MM.1S (cell line): ENCODE results near the gene RAB42.
A peak's percentile ranks its signal among the peaks of the same experiment; 100 is the strongest.
"Not testable (repeated sequence)": the region's sequence is repeated elsewhere in the genome, so short reads cannot be mapped to it uniquely, and the experiment has no call there.

Source experiments
- DNase-seq: peaks from one replicate; pipeline ENCODE4 v3.0.0-alpha.2; 2015
- H2AFZ ChIP-seq: fragments of 300-600 bp; sonication (generic); 2 replicates; pipeline ENCODE4 v1.6.0; 2016; ENCODE audit warnings: antibody characterized with exemption, low read length
- H3F3A ChIP-seq: fragments of 300-600 bp; sonication (generic); 2 replicates; pipeline ENCODE4 v1.6.1; 2016; ENCODE audit warnings: mild to moderate bottlenecking, antibody characterized with exemption, low read length, moderate library complexity, mixed read lengths; ENCODE audit not compliant: insufficient read depth
- H3K27ac ChIP-seq: fragments of 300-600 bp; sonication (generic); 2 replicates; pipeline ENCODE4 v1.5.1; 2016; ENCODE audit warnings: mild to moderate bottlenecking, low read length
- H3K27me3 ChIP-seq: fragments of 300-600 bp; sonication (generic); replicated peaks from 2 replicates; pipeline ENCODE4 v1.6.0; 2016; ENCODE audit warnings: low read length; ENCODE audit not compliant: insufficient read depth
- H3K36me3 ChIP-seq: fragments of 300-600 bp; sonication (generic); replicated peaks from 2 replicates; pipeline ENCODE4 v1.6.1; 2016; ENCODE audit warnings: mild to moderate bottlenecking, low read length, mixed read lengths; ENCODE audit not compliant: insufficient read depth
- H3K4me1 ChIP-seq: fragments of 300-600 bp; sonication (generic); 2 replicates; pipeline ENCODE4 v1.6.1; 2016; ENCODE audit warnings: low read length, mixed read lengths
- H3K4me2 ChIP-seq: fragments of 300-600 bp; sonication (generic); 2 replicates; pipeline ENCODE4 v1.6.0; 2016; ENCODE audit warnings: low read depth, low read length
- H3K4me3 ChIP-seq: fragments of 300-600 bp; sonication (generic); 2 replicates; pipeline ENCODE4 v1.5.1; 2016; ENCODE audit warnings: low read length, mixed read lengths
- H3K79me2 ChIP-seq: fragments of 300-600 bp; sonication (generic); 2 replicates; pipeline ENCODE4 v1.6.1; 2016; ENCODE audit warnings: mixed run types, low read length, mixed read lengths
- H3K9ac ChIP-seq: fragments of 300-600 bp; sonication (generic); 2 replicates; pipeline ENCODE4 v1.6.1; 2016; ENCODE audit warnings: low read length, mixed read lengths
- H3K9me2 ChIP-seq: fragments of 300-600 bp; sonication (generic); replicated peaks from 2 replicates; pipeline ENCODE4 v1.6.1; 2016; ENCODE audit warnings: mild to moderate bottlenecking, low read length, mixed read lengths; ENCODE audit not compliant: insufficient read depth
- H3K9me3 ChIP-seq: fragments of 300-600 bp; sonication (generic); replicated peaks from 2 replicates; pipeline ENCODE4 v1.6.1; 2016; ENCODE audit warnings: mild to moderate bottlenecking, low read length, mixed read lengths; ENCODE audit not compliant: insufficient read depth
- H4K20me1 ChIP-seq: fragments of 300-600 bp; sonication (generic); 2 replicates; pipeline ENCODE4 v1.6.1; 2016; ENCODE audit warnings: mild to moderate bottlenecking, low read length, moderate library complexity, mixed read lengths; ENCODE audit not compliant: insufficient read depth
- CTCF ChIP-seq: fragments of 300-600 bp; sonication (generic); IDR thresholded peaks from 2 replicates; pipeline ENCODE4 v1.5.1; 2016; ENCODE audit warnings: antibody characterized with exemption, low read length, mixed read lengths
- EZH2 ChIP-seq: fragments of 300-600 bp; sonication (generic); optimal IDR thresholded peaks from 2 replicates; pipeline ENCODE3; 2017; ENCODE audit warnings: low read depth, mild to moderate bottlenecking, antibody characterized with exemption, low read length, mixed read lengths
- EZH2phosphoT487 ChIP-seq: fragments of 300-600 bp; sonication (generic); IDR thresholded peaks from 2 replicates; pipeline ENCODE4 v1.6.1; 2018; ENCODE audit warnings: antibody characterized with exemption, low read length

RAB42 gene

GRCh38 chr1:28595412-28596191 is 3.5 kb downstream of the RAB42 start:
- H2AFZ ChIP-seq, result no peak overlapping the region

DNA sequence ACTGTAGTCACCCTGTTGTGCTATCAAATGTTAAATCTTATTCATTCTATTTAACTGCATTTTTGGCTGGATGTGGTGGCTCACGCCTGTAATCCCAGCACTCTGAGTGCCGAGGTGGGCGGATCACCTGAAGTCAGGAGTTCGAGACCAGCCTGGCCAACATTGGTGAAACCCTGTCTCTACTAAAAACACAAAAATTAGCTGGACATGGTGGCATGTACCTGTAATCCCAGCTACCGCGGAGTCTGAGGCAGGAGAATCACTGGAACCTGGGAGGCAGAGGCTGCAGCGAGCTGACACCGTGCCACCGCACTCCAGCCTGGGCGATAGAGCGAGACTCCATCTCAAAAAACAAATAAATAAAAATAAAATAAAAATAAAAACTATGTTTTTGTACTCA is 4.2 kb downstream of the RAB42 start:
- H2AFZ ChIP-seq, DNase-seq, H4K20me1 ChIP-seq, H3K36me3 ChIP-seq, H3K27ac ChIP-seq, H3K9ac ChIP-seq, H3K27me3 ChIP-seq, H3K9me3 ChIP-seq, H3K4me2 ChIP-seq, H3K4me3 ChIP-seq, H3K79me2 ChIP-seq, H3K9me2 ChIP-seq: not testable (repeated sequence)
- peaks cover 24% of the 10 kb centered on the region for H3F3A ChIP-seq
- H3K4me1 ChIP-seq, result peaks cover 29% of the 10 kb centered on the region

More at GRCh38 chr1:28595412-28596191, 3.5 kb downstream of the RAB42 start:
- no peaks in the 10 kb centered on the region for H4K20me1 ChIP-seq
- peaks cover 23% of the 10 kb centered on the region for H3K4me1 ChIP-seq
- H3K27me3 ChIP-seq, result no peaks in the 10 kb centered on the region
- H3K4me3 ChIP-seq, result no peak overlapping the region
- no peaks in the 10 kb centered on the region for H3K36me3 ChIP-seq
- peaks cover 23% of the 10 kb centered on the region for H3F3A ChIP-seq
- no peak overlapping the region for H3K27ac ChIP-seq
- no peak overlapping the region for H3K9ac ChIP-seq
- 0 out of 2 replicates have a peak, but pooled peaks cover under 1% of the 10 kb centered on the region for H3K79me2 ChIP-seq
- H3K4me2 ChIP-seq, result no peak overlapping the region
- H3K9me3 ChIP-seq, result no peaks in the 10 kb centered on the region
- no peaks in the 10 kb centered on the region for H3K9me2 ChIP-seq
- TF ChIP-seq EZH2phosphoT487, result no peak
- no peak for TF ChIP-seq EZH2
- no peak for TF ChIP-seq CTCF
- DNase-seq, result no peak

DNA sequence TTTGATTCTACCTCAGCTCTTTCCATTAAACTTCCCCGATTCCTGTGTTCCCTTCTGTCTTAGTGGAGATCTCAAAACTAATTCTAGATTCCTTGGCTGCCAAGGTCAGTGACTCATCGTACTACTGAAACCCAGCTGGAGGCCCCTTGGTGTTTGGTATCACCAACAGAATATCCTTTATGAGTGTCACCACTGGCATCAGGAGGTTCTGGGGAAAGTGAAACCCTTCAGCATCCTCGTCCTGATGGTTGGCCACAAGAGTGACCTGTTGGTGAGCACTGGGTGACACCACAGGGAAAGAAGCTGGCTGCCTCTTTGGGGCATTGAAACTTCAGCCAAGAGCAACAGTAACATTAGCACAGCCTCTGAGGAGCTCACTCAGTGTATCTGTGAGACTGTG is 9.6 kb downstream of the RAB42 start:
- Histone ChIP-seq H3K9ac (peak overlapping the region; percentile 48), H3K4me1 (peaks cover 48% of the 10 kb centered on the region), H2AFZ (no peak overlapping the region), H3K4me3 (no peak overlapping the region; the same call in 1 of the 2 replicates), H4K20me1 (no peaks in the 10 kb centered on the region), H3K9me2 (no peaks in the 10 kb centered on the region), H3F3A (peaks cover 39% of the 10 kb centered on the region), H3K27me3 (no peaks in the 10 kb centered on the region), H3K27ac (peak overlapping the region; percentile 99), H3K4me2 (peak overlapping the region; percentile 54), H3K36me3 (no peaks in the 10 kb centered on the region), H3K79me2 (0 out of 2 replicates have a peak, but pooled peaks cover 2% of the 10 kb centered on the region), H3K9me3 (no peaks in the 10 kb centered on the region)
- DNase-seq, result peak; percentile 91
- no peak for TF ChIP-seq EZH2phosphoT487
- TF ChIP-seq CTCF, result no peak
- TF ChIP-seq EZH2, result no peak
